ENCODE data around the gene TSPAN3. TPM values are rescaled to one million over a fixed set of nuclear protein-coding genes. Genes with fewer than 3 reads are reported as not detected.

Gene TSPAN3
- total and polyA plus RNA-seq, 2 donors (not counting 3 experiments of a cell fraction or from before 2014, with no cell fraction given), result 215 to 606 TPM

DNA sequence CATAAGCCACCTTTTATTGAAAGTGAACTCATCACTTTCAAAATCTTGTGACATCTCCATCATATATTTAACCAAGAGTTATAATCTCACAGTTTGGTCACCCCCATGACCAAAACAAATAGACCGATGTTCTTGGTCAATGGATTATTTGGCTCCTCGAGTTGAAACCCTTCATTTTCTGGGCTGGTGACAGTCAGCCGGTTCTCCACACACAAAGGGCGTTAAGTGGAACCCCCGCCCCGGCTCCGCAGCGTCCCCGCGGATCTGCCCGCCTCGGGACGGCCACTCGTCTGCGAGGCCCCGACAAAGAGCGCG, 772 bp downstream of the TSPAN3 start:
- Histone ChIP-seq H3K27ac (ENCODE audit: insufficient read depth, low read depth, low read length) (peak overlapping the region; percentile 81), H3K4me1 (ENCODE audit: control insufficient read depth, extremely low read depth, insufficient read depth, low read length) (peaks cover 38% of the 10 kb centered on the region), H3K4me3 (replicated peaks in 1 of 3; ENCODE audit: insufficient read depth in 1 of 3, low read depth in 1 of 3, low read length in 3 of 3) (peak overlapping the region; percentile 53 to 98 (median 90)), H3K79me2 (ENCODE audit: control insufficient read depth, insufficient read depth, low read length) (peaks cover 49% of the 10 kb centered on the region), H3K9me1 (replicated peaks; ENCODE audit: control insufficient read depth, extremely low read depth, insufficient read depth, low read length) (no peaks in the 10 kb centered on the region), H3K9ac (replicated peaks; ENCODE audit: extremely low read depth, insufficient read depth, low read length) (peak overlapping the region; percentile 95), H2AFZ (ENCODE audit: low read depth, low read length) (peak overlapping the region; percentile 74), H3K27me3 (ENCODE audit: control insufficient read depth in 2 of 2, insufficient read depth in 2 of 2, low read length in 2 of 2) (peaks cover 4% of the 10 kb centered on the region in 2 experiments), H4K20me1 (replicated peaks; ENCODE audit: control insufficient read depth, extremely low read depth, insufficient read depth, low read length) (no peaks in the 10 kb centered on the region), H3K9me3 (replicated peaks; ENCODE audit: control insufficient read depth, insufficient read depth, low read length) (no peaks in the 10 kb centered on the region), H3K4me2 (ENCODE audit: insufficient read depth, low read length) (peak overlapping the region; percentile 98), H3K36me3 (ENCODE audit: control insufficient read depth in 2 of 2, extremely low read depth in 1 of 2, insufficient read depth in 2 of 2, low read length in 2 of 2) (no peaks in the 10 kb centered on the region)
- ChIA-PET POLR2A (no interaction called here), CTCF (interaction anchor here (1.2 to 2.5 kb wide), 3 partner anchors 10 to 473 kb away, joined by 4 to 10 read pairs (median 8); no protein-coding TSS in a partner anchor)
- intact Hi-C loops (cut with micrococcal nuclease) (loop anchor here (2.0 kb wide), 1 partner anchor 35 kb away; no protein-coding TSS in a partner anchor), dilution Hi-C loops (cut with MboI; ENCODE audit: extremely low pct_ligation_motif_present, low sequenced_read_pairs) (no loop called here)
- TF ChIP-seq POLR2AphosphoS5 (IDR thresholded peaks at IDR 0.05; ENCODE audit: insufficient read depth, low read depth, low read length), result no peak
- TF ChIP-seq EZH2 (IDR thresholded peaks at IDR 0.05; ENCODE audit: borderline replicate concordance, low read depth, low read length, severe bottlenecking), result no peak
- no peak for TF ChIP-seq MYC (IDR thresholded peaks at IDR 0.05; ENCODE audit: low read depth, low read length)
- no peak for TF ChIP-seq GATA2 (IDR thresholded peaks at IDR 0.05; ENCODE audit: insufficient read depth, insufficient read length, low read depth, low read length)
- TF ChIP-seq, protein P1, sequence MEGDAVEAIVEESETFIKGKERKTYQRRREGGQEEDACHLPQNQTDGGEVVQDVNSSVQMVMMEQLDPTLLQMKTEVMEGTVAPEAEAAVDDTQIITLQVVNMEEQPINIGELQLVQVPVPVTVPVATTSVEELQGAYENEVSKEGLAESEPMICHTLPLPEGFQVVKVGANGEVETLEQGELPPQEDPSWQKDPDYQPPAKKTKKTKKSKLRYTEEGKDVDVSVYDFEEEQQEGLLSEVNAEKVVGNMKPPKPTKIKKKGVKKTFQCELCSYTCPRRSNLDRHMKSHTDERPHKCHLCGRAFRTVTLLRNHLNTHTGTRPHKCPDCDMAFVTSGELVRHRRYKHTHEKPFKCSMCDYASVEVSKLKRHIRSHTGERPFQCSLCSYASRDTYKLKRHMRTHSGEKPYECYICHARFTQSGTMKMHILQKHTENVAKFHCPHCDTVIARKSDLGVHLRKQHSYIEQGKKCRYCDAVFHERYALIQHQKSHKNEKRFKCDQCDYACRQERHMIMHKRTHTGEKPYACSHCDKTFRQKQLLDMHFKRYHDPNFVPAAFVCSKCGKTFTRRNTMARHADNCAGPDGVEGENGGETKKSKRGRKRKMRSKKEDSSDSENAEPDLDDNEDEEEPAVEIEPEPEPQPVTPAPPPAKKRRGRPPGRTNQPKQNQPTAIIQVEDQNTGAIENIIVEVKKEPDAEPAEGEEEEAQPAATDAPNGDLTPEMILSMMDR (IDR thresholded peaks at IDR 0.05; ENCODE audit: extremely low read depth in 1 of 2, insufficient read depth in 1 of 2, low read depth in 1 of 2, low read length in 2 of 2), result no peak
- TF ChIP-seq POLR2A (IDR thresholded peaks at IDR 0.05; ENCODE audit: low read depth, low read length), result no peak
- TF ChIP-seq JUN (IDR thresholded peaks at IDR 0.05; ENCODE audit: borderline replicate concordance, insufficient read depth, insufficient read length, low read depth), result no peak
- TF ChIP-seq FOS (IDR thresholded peaks at IDR 0.05; ENCODE audit: borderline replicate concordance, insufficient read depth, low read length), result no peak
- TF ChIP-seq, protein P2, sequence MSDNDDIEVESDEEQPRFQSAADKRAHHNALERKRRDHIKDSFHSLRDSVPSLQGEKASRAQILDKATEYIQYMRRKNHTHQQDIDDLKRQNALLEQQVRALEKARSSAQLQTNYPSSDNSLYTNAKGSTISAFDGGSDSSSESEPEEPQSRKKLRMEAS (IDR thresholded peaks at IDR 0.05; ENCODE audit: insufficient read depth, insufficient read length), result no peak
- BruUV-seq (replicated peaks), result no TSS peak
- FAIRE-seq (no peak), DNase-seq (ENCODE audit: low read depth, low spot score) (no peak)

All from endothelial cell of umbilical vein (primary cell).